Right lobe of liver (tissue), 6 donors: ENCODE data around the gene INO80B. TPM values are rescaled to one million over a fixed set of nuclear protein-coding genes. Genes with fewer than 3 reads are reported as not detected.

Source experiments
- ATAC-seq, 4 donors: fragments of 200-7000 bp; cut with Tn5 transposase; one replicate each; pipeline ENCODE4 v1.9.1; 2020; ENCODE audit warnings: mild to moderate bottlenecking in 4 of 4, moderate library complexity in 4 of 4
- DNase-seq, 3 donors: peaks; one replicate each; pipeline ENCODE4 v3.0.0-alpha.2; 2020
- H3K27ac ChIP-seq, 3 donors: fragments of 200-600 bp; one replicate each; pipeline ENCODE4 v1.8.0; 2022
- H3K27me3 ChIP-seq, 2 donors: fragments of 200-600 bp; one replicate each; pipeline ENCODE4 v1.8.0; 2022
- H3K36me3 ChIP-seq, 4 donors: fragments of 200-600 bp; sonication (generic) in 1 of 4; one replicate each; pipeline versions ENCODE4 v1.5.1 to v1.8.0; 2017 to 2022; ENCODE audit warnings: control low read depth in 1 of 4
- H3K4me1 ChIP-seq, 4 donors: fragments of 200-600 bp; sonication (generic) in 1 of 4; one replicate each; pipeline versions ENCODE4 v1.5.1 to v1.8.0; 2017 to 2022; ENCODE audit warnings: control low read depth in 1 of 4
- H3K4me3 ChIP-seq, 3 donors: fragments of 200-600 bp; one replicate each; pipeline ENCODE4 v1.8.0; 2022
- H3K9me3 ChIP-seq, 4 donors: fragments of 200-600 bp; sonication (generic) in 1 of 4; one replicate each; pipeline versions ENCODE4 v1.5.1 to v1.8.0; 2017 to 2022; ENCODE audit warnings: control low read depth in 1 of 4
- CTCF ChIP-seq, 4 donors: fragments of 200-600 bp in 3 of 4; fragments of 450-650 bp in 1 of 4; IDR thresholded peaks; one replicate each; pipeline versions ENCODE4 v1.5.1 to v1.8.0; 2016 to 2022; ENCODE audit warnings: antibody characterized with exemption in 4 of 4, mild to moderate bottlenecking in 2 of 4
- POLR2A ChIP-seq: fragments of 450-650 bp; IDR thresholded peaks from one replicate; pipeline ENCODE4 v1.6.1; 2017; ENCODE audit warnings: antibody characterized with exemption, mild to moderate bottlenecking
- WGBS: methylation state at CpG from one replicate; pipeline ENCODE4 v1.1.6; 2018; ENCODE audit warnings: low coverage, low lambda C conversion rate; ENCODE audit not compliant: insufficient coverage; ENCODE audit errors: missing lambda C conversion rate; 5-methylcytosine and 5-hydroxymethylcytosine counted together
- intact Hi-C, 2 donors: fragments of 100-400 bp; cut with DNase I; formaldehyde crosslinking; loops; one replicate each; pipeline versions ENCODE4 v1.11.2 to v1.14.1; 2022
- total RNA-seq, 6 experiments: library from RNA; depleted of rRNA in 2 of 6; stranded (reverse); fragments of >200 nt in 2 of 6; fragmentation: NEBNext Ultra II Directional in 3 of 6; extraction: Animal tissue kit (Norgen Biotek cat#: 25700) in 3 of 6; gene quantifications; one replicate each; pipeline versions ENCODE4 v1.1.0 to v1.2.4, GENCODE V29; 2016 to 2023
- donor health status: DM: no; HTN: yes; CAD: no.
- donor health status: DM: no; HTN: no; CAD: no.
- donor health status: DM: no; HTN: no; CAD: no.
- donor health status: DM: no; HTN: yes; CAD: no.
- donor health status: DM: no; HTN: yes; CAD: no.

Gene INO80B
- total RNA-seq, 6 experiments from 2014 or later = 3.4 to 20.3 (median 18.8) TPM

GRCh38 chr2:74486141-74486540 lies 31.3 kb downstream of the INO80B start:
- TF ChIP-seq CTCF (IDR thresholded peaks at IDR 0.05) = no peak
- no peak for TF ChIP-seq POLR2A
- Histone ChIP-seq H3K27ac (peak overlapping the region in 1 of 3 donors; percentile 57), H3K4me3 (no peak overlapping the region), H3K27me3 (no peaks in the 10 kb centered on the region), H3K4me1 (peaks cover 0 to 70% (median 23%) of the 10 kb centered on the region in 4 donors), H3K9me3 (no peaks in the 10 kb centered on the region), H3K36me3 (peaks cover 0 to 15% (median 1%) of the 10 kb centered on the region in 4 donors)
- intact Hi-C loops = loop anchor here in 1 of 2 donors (5.0 kb wide), 1 partner anchor 41 kb away; the partner anchor contains the start of genes AUP1, DQX1 and HTRA2
- ATAC-seq (peak in 2 of 4 donors; percentile 11 to 27), DNase-seq (no peak)
- WGBS = 51% methylated on average over 2 of the region's 2 CpGs

DNA sequence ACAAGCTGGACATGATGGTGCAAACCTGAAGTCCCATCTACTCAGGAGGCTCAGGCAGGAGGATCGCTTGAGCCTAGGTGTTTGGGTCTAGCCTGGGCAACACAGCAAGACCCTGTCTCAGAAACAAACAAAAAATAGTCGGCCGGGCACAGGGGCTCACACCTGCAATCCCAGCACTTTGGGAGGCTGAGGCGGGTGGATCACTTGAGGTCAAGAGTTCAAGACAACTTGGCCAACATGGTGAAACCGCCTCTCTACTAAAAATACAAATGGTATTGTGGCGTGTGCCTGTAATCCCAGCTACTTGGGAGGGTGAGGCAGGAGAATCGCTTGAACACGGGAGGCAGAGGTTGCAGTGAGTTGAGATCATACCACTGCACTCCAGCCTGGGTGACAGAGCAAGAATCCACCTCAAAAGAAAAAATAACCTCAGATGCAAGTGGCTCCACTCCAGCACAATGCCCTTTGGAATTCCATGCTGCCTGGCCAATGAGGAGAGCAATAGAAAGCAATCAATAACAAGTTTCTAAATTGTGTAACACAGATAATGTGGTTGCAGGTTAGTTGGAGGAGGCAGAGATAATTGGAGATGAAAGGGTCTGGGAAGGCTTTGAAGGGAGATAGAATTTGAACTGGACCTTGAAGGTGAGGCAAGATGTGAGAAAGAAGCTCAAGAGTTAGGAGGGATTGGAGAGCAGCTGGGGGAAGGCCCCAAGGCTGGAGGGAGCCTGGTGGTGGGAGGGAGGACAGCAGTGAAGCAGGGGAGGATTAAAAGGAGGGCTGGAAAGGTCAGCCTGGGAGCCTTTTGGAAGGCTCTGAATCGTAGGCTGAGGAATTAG lies 34.0 kb downstream of the INO80B start:
- H3K27ac ChIP-seq = peak overlapping the region; percentile 22 to 79 (median 73)
- TF ChIP-seq POLR2A (no peak), CTCF (IDR thresholded peaks at IDR 0.05) (no peak)
- peaks cover 0 to 40% (median 9%) of the 10 kb centered on the region in 4 donors for H3K36me3 ChIP-seq
- peak in 2 of 3 donors; percentile 71 to 87 for DNase-seq
- no peaks in the 10 kb centered on the region for H3K27me3 ChIP-seq
- WGBS = 50% methylated on average over 9 of the region's 9 CpGs
- no peaks in the 10 kb centered on the region for H3K9me3 ChIP-seq
- H3K4me1 ChIP-seq = peaks cover 0 to 82% (median 32%) of the 10 kb centered on the region in 4 donors
- ATAC-seq = peak; percentile 63 to 77 (median 70)
- peak overlapping the region in 2 of 3 donors; percentile 23 to 47 for H3K4me3 ChIP-seq
- intact Hi-C loops = loop anchor here in 1 of 2 donors (5.0 kb wide), 1 partner anchor 38 kb away; the partner anchor contains the start of genes AUP1, DQX1 and HTRA2

DNA sequence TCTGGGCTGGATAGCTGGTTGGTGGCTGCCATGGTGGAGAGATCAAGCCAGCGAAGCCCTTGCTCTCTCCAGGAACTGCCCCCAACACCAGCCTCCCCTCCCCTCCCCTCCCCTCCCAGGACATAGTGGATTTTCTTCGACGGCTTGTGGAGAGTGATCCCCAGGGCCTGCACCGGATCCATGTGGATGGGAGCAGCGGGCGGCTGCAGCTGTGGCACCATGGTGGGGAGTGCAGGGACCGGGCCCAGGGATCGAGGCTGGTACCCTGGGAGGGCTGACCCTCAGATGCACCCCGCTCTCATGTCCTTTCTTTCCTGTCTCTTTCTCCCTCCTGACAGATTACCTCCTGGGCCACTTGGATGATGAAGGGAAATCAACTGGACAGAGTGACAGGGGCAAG lies 35.0 kb downstream of the INO80B start:
- peak overlapping the region in 2 of 3 donors; percentile 73 to 79 for H3K27ac ChIP-seq
- H3K4me1 ChIP-seq = peaks cover 0 to 83% (median 32%) of the 10 kb centered on the region in 4 donors
- H3K27me3 ChIP-seq = no peaks in the 10 kb centered on the region
- H3K36me3 ChIP-seq = peaks cover 0 to 40% (median 9%) of the 10 kb centered on the region in 4 donors
- intact Hi-C loops = loop anchor here in 1 of 2 donors (5.0 kb wide), 1 partner anchor 37 kb away; the partner anchor contains the start of genes AUP1, DQX1 and HTRA2
- no peak for TF ChIP-seq CTCF (IDR thresholded peaks at IDR 0.05)
- no peak for TF ChIP-seq POLR2A
- H3K9me3 ChIP-seq = no peaks in the 10 kb centered on the region
- peak overlapping the region in 1 of 3 donors; percentile 47 for H3K4me3 ChIP-seq
- DNase-seq = no peak
- no peak for ATAC-seq
- 100% methylated on average over 1 of the region's 9 CpGs for WGBS

DNA sequence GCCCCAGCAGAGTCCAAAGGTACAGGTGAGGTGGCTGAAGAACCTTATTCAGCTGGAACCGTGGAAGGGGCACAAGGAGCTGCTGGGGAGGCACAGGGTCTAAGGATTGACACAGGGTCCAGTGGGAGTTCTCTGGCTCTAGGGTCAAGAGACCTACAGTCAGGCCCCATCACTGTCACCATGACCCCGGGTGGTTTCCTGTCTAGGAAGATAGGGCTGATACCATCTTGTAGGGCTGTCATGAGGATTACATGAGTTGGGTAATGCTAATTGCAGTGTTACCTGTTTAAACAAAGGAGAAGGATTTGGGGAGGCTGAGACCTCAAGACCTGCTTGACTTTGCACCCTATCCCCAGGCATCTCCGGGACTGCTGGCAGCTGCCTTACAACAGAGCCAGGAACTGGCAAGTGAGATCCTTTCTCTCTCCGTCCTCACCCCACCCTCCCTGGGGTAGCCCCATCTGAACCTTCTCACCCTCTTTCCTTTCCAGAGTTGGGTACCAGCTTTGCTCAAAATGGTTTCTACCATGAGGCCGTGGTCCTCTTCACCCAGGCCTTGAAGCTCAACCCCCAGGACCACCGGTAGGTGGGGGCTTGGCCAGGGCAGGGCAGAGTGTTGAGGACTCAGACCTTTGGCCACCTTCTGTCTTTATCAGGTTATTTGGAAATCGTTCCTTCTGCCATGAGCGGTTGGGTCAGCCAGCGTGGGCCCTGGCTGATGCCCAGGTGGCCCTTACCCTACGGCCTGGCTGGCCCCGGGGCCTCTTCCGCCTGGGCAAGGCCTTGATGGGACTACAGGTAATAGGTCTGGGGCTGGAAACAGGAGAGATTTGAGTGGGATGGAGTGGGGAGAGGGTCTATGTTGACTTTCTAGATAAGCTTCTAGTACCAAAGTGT lies 37.0 kb downstream of the INO80B start:
- 53% methylated on average over 11 of the region's 12 CpGs for WGBS
- TF ChIP-seq CTCF (IDR thresholded peaks at IDR 0.05) (no peak), POLR2A (no peak)
- intact Hi-C loops = no loop called here

More for the DNA sequence above, 37.0 kb downstream of the INO80B start:
- Histone ChIP-seq H3K36me3 (peaks cover 0 to 32% (median 9%) of the 10 kb centered on the region in 4 donors), H3K4me1 (peaks cover 0 to 74% (median 26%) of the 10 kb centered on the region in 4 donors), H3K4me3 (peak overlapping the region in 1 of 3 donors; percentile 21), H3K9me3 (no peaks in the 10 kb centered on the region), H3K27me3 (no peaks in the 10 kb centered on the region), H3K27ac (peak overlapping the region in 2 of 3 donors; percentile 65 to 75)
- peak; percentile 77 to 82 (median 80) for ATAC-seq
- DNase-seq = peak; percentile 75 to 88 (median 85)
